Right cardiac atrium (tissue), 5 donors: Measurements from ENCODE around the gene COL6A5. TPM values are rescaled to one million over a fixed set of nuclear protein-coding genes. Genes with fewer than 3 reads are reported as not detected.
A peak's percentile ranks its signal among the peaks of the same experiment; 100 is the strongest.

Experiments used
- ATAC-seq, 2 donors: fragments of 200-7000 bp; cut with Tn5 transposase; one replicate each; pipeline versions ENCODE4 v1.8.0 to v1.9.1; 2020; ENCODE audit warnings: moderate library complexity in 2 of 2, mild to moderate bottlenecking in 1 of 2
- DNase-seq, 3 donors: peaks; one replicate each; pipeline ENCODE4 v3.0.0-alpha.2; 2020
- H3K27ac ChIP-seq: one replicate; pipeline ENCODE4 v1.5.1; 2013; ENCODE audit warnings: mild to moderate bottlenecking, low read length, control low read depth, moderate library complexity
- H3K27me3 ChIP-seq: one replicate; pipeline ENCODE4 v1.6.1; 2013; ENCODE audit not compliant: control insufficient read depth, insufficient read depth
- H3K4me1 ChIP-seq: one replicate; pipeline ENCODE4 v1.6.1; 2013; ENCODE audit warnings: low read length; ENCODE audit not compliant: control insufficient read depth, insufficient read depth
- H3K4me3 ChIP-seq: one replicate; pipeline ENCODE4 v1.5.1; 2013; ENCODE audit warnings: low read length, control low read depth
- H3K9me3 ChIP-seq: one replicate; pipeline ENCODE4 v1.6.1; 2013; ENCODE audit warnings: low read length; ENCODE audit not compliant: control insufficient read depth
- WGBS: extraction: QIAGEN DNeasy Blood & Tissue Kit; methylation state at CpG from one replicate; pipeline ENCODE4 v1.1.7; 2013; 5-methylcytosine and 5-hydroxymethylcytosine counted together
- intact Hi-C, 4 donors: fragments of 100-400 bp; cut with DNase I; formaldehyde crosslinking; loops; one replicate each; pipeline versions ENCODE4 v1.11.0 to v1.14.0; 2022 to 2023
- polyA plus RNA-seq: library from polyadenylated mRNA; stranded (reverse); fragments of 200-250 nt; gene quantifications from one replicate; pipeline ENCODE4 v1.2.3, GENCODE V29; 2013
- total RNA-seq, 4 donors: library from RNA; stranded (reverse); fragmentation: NEBNext Ultra II Directional; extraction: Animal tissue kit (Norgen Biotek cat#: 25700); gene quantifications; one replicate each; pipeline ENCODE4 v1.2.1, GENCODE V29; 2021
- donor health status: healthy with polysubstance abuse.
- donor health status: DM: no; HTN: yes; CAD: no.
- donor health status: DM: no; HTN: no; CAD: no.
- donor health status: DM: no; HTN: yes; CAD: no; lungs with severe emphysema.
- donor health status: DM: yes; HTN: yes; CAD: no.

The COL6A5 gene
- total and polyA plus RNA-seq, 5 donors, result not detected

DNA sequence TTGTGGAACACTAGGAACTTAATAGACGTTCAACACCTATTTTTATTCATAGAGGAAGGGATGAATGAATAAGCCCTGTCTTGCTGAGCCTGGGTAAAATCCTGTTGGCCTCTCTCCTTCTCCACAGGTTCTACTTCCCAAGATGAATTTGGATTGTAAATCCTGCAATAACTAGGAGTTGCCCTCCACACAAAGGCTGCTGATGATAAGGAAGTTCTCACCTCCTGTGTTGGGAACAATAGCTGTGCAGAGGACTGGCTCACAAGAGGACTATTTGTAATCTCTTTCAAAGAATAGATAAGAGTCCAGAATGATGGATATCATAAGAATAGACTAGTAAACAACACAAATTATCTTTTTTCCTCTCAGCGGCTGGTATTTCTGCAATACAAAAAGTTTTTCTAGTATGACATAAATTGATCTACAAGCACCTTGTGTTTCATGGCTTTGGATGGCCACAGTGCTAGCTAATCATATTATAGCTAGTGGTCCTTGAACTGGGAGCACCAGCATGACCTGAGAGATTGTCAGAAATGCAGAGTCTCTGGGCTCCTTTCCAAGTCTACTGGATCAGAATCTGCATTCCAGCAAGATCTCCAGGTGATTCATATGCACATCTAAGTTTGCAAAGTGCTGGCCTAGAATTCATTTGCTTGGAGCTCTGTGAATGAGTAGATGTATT is 143.4 kb downstream of the COL6A5 start:
- ATAC-seq (no peak), DNase-seq (no peak)
- no peaks in the 10 kb centered on the region for H3K4me1 ChIP-seq
- no peak overlapping the region for H3K4me3 ChIP-seq
- 63% methylated on average over 2 of the region's 2 CpGs for WGBS
- H3K27ac ChIP-seq, result no peak overlapping the region
- intact Hi-C loops, result no loop called here
- H3K9me3 ChIP-seq, result no peaks in the 10 kb centered on the region
- H3K27me3 ChIP-seq, result no peaks in the 10 kb centered on the region

DNA sequence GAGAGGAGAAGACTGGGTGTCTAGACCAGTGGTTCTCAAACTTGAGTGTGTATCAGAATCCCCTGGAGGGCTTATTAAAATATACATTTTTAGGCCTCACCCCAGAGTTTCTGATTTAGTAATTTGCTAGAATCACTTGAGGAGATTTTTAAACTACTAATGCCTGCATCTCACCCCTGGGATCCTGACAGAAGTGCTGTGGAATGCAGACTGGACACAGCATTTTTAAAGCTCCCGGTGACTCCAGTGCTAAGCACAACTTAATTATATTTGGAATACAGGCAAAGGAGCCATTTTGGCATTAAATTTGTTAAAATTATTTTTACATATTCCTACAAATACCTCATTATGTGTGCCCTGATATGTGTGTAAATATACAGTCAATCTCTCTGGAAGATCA is 144.8 kb downstream of the COL6A5 start:
- ATAC-seq, result no peak

GRCh38 chr3:130491431-130491830 is 146.0 kb downstream of the COL6A5 start:
- Histone ChIP-seq H3K9me3 (no peaks in the 10 kb centered on the region), H3K27ac (no peak overlapping the region), H3K4me3 (no peak overlapping the region), H3K27me3 (no peaks in the 10 kb centered on the region), H3K4me1 (no peaks in the 10 kb centered on the region)
- intact Hi-C loops, result no loop called here
- DNase-seq, result no peak
- no peak for ATAC-seq
- WGBS, result 70% methylated on average over 6 of the region's 6 CpGs

More for the DNA sequence above, 144.8 kb downstream of the COL6A5 start:
- Histone ChIP-seq H3K9me3 (no peaks in the 10 kb centered on the region), H3K27ac (no peak overlapping the region), H3K4me1 (no peaks in the 10 kb centered on the region), H3K27me3 (no peaks in the 10 kb centered on the region), H3K4me3 (no peak overlapping the region)
- 42% methylated on average over 1 of the region's 1 CpG for WGBS
- intact Hi-C loops, result no loop called here
- DNase-seq, result no peak

- intact Hi-C loops, result no loop called here
Observed at GRCh38 chr3:130504701-130505100, 159.2 kb downstream of the COL6A5 start.

DNA sequence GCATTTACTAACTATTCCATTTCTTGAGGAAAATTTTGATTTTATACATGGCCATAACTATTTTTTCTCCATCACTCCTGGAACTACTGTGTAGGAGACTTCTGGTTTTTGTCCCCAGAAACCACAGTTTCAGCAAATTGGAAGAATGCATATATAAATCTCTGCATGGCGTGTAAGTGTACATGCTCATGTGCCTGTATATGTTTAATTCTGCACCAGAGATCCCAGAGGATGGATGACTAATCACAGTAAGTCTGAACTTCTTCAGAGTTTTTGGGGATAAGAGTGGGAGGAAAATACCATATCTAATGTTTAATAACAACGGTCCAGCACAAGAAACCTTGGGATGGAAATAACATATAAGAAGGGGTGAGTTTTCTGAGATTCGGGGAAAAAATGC is 160.6 kb downstream of the COL6A5 start:
- Histone ChIP-seq H3K4me3 (no peak overlapping the region), H3K4me1 (no peaks in the 10 kb centered on the region), H3K27ac (no peak overlapping the region), H3K27me3 (peaks cover 2% of the 10 kb centered on the region), H3K9me3 (no peaks in the 10 kb centered on the region)
- intact Hi-C loops, result no loop called here
- no peak for ATAC-seq
- 72% methylated on average over 3 of the region's 3 CpGs for WGBS
- DNase-seq, result no peak

More at GRCh38 chr3:130504701-130505100, 159.2 kb downstream of the COL6A5 start:
- no peaks in the 10 kb centered on the region for H3K4me1 ChIP-seq
- no peak for ATAC-seq
- H3K27me3 ChIP-seq, result peaks cover 2% of the 10 kb centered on the region
- no peaks in the 10 kb centered on the region for H3K9me3 ChIP-seq
- WGBS, result 94% methylated on average over 2 of the region's 2 CpGs
- H3K4me3 ChIP-seq, result no peak overlapping the region
- no peak for DNase-seq
- H3K27ac ChIP-seq, result no peak overlapping the region

- Histone ChIP-seq H3K4me3 (no peak overlapping the region), H3K9me3 (no peaks in the 10 kb centered on the region), H3K4me1 (no peaks in the 10 kb centered on the region), H3K27ac (no peak overlapping the region), H3K27me3 (peaks cover 2% of the 10 kb centered on the region)
- 93% methylated on average over 2 of the region's 2 CpGs for WGBS
- intact Hi-C loops, result no loop called here
- DNase-seq, result no peak
- no peak for ATAC-seq
Observed at GRCh38 chr3:130507746-130508145, 162.3 kb downstream of the COL6A5 start.

DNA sequence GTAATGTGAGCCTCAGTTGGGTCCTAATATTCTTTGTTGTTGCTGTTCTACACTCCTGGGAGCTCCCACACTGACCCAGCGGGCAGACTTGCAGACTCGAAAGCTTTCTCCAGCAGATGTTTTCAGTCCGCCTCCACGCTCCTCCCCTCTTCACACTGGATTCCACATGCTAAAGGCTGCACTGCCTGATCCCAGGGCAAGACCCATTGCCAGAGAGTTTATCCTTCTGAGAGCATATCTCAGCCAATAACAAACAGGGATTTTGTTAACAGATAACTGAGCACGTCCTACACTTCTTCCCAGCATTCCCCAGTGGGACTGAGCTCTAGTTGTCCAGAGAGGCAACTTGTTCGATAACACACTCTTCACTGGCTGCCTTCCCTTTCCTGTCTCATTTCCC is 163.5 kb downstream of the COL6A5 start:
- Histone ChIP-seq H3K27me3 (peaks cover 2% of the 10 kb centered on the region), H3K4me1 (no peaks in the 10 kb centered on the region), H3K27ac (no peak overlapping the region), H3K4me3 (no peak overlapping the region), H3K9me3 (no peaks in the 10 kb centered on the region)
- WGBS, result 32% methylated on average over 6 of the region's 6 CpGs
- DNase-seq, result peak; percentile 59 to 83 (median 79)
- ATAC-seq, result peak; percentile 90 to 94
- intact Hi-C loops, result no loop called here

DNA sequence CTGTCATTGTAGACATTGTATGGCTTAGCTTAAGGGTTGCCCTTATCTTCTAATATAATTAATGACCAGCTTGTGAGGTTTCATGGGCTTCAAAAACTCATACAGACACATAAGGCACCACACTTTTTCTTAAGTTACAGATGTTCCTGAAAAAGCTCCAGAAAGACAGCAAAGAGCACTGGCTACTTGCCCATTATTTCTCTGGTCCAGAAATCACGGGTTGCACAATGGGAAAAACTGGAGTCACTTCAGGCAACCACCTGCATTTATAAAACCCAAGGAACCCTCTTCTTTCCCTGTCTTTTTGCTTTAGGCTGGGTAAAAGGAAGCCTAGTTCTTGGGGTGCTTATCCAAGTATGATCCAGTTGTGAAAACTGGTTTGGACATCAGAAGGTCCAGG is 169.2 kb downstream of the COL6A5 start:
- Histone ChIP-seq H3K27ac (no peak overlapping the region), H3K27me3 (no peaks in the 10 kb centered on the region), H3K4me1 (no peaks in the 10 kb centered on the region), H3K4me3 (no peak overlapping the region), H3K9me3 (no peaks in the 10 kb centered on the region)
- intact Hi-C loops, result no loop called here
- ATAC-seq (no peak), DNase-seq (no peak)
- WGBS, result 35% methylated on average over 1 of the region's 1 CpG

DNA sequence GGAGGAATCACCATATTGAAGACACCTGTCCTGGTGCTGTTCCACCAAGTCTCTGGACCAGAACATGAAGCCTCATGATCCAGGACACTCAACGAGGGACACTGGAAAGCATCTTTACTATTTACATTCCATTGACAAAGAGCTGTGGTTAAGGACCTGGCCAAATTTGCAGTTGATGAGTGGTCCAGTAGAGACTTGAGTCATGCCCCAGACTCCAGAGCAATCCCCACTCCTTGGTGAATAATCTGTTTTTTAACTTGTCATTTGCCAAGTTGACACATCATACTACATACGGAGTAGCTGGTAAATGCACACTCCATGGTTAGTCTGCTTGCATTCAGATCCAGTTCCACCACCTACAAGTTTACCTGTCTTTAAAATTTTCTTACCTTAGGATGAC is 170.3 kb downstream of the COL6A5 start:
- Histone ChIP-seq H3K4me1 (no peaks in the 10 kb centered on the region), H3K9me3 (no peaks in the 10 kb centered on the region), H3K27ac (no peak overlapping the region), H3K27me3 (no peaks in the 10 kb centered on the region), H3K4me3 (no peak overlapping the region)
- intact Hi-C loops, result no loop called here
- no peak for DNase-seq
- ATAC-seq, result peak in 1 of 2 donors; percentile 46
- 70% methylated on average over 2 of the region's 2 CpGs for WGBS

- intact Hi-C loops, result no loop called here
- Histone ChIP-seq H3K27me3 (no peaks in the 10 kb centered on the region), H3K9me3 (no peaks in the 10 kb centered on the region), H3K4me3 (peak within 1 kb of the TSS; percentile 38), H3K4me1 (no peaks in the 10 kb centered on the region), H3K27ac (no peak within 1 kb of the TSS)
- 2% methylated on average over 58 of the region's 58 CpGs for WGBS
- peak; percentile 66 to 75 for ATAC-seq
- DNase-seq, result peak; percentile 13 to 54 (median 52)
Observed at GRCh38 chr3:130516645-130517512, 171.4 kb downstream of the COL6A5 start, which contains the start of gene COL6A6. COL6A6 (plus strand) TSS chr3:130517177; CDS start chr3:130560365, 43,188 bp downstream.

DNA sequence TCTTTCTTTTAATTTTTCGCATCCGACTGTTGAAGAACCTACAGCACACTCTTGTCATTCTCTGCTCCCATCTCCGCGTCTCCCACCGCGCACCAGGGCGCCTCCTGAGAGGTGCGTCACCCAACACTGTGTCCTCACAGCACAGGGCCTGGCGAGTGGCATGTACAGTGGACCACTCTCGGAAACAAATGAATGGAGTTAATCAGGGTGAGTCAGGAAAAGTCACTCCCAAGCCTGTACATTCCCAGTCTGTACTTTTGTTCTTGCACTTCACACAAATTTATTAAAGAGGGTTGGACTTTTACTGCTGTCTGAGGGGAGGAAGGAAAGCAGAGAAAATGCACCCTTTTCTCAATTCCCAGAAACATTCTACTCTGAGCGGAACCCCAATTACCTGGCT is 172.1 kb downstream of the COL6A5 start:
- intact Hi-C loops, result no loop called here
- H3K27ac ChIP-seq, result no peak overlapping the region
- H3K4me3 ChIP-seq, result peak overlapping the region; percentile 38
- peak; percentile 43 to 59 (median 51) for DNase-seq
- WGBS, result 12% methylated on average over 11 of the region's 11 CpGs
- H3K4me1 ChIP-seq, result no peaks in the 10 kb centered on the region
- ATAC-seq, result peak; percentile 62 to 83
- H3K9me3 ChIP-seq, result no peaks in the 10 kb centered on the region
- H3K27me3 ChIP-seq, result no peaks in the 10 kb centered on the region
